ENCODE data around the gene KCNE3. TPM values are rescaled to one million over a fixed set of nuclear protein-coding genes. Genes with fewer than 3 reads are reported as not detected.

KCNE3 gene
- total and polyA plus RNA-seq, 2 of the 13 experiments (the other 11 are each of a cell fraction or from before 2014, with no cell fraction given), result 0.33 to 2.2 TPM

DNA sequence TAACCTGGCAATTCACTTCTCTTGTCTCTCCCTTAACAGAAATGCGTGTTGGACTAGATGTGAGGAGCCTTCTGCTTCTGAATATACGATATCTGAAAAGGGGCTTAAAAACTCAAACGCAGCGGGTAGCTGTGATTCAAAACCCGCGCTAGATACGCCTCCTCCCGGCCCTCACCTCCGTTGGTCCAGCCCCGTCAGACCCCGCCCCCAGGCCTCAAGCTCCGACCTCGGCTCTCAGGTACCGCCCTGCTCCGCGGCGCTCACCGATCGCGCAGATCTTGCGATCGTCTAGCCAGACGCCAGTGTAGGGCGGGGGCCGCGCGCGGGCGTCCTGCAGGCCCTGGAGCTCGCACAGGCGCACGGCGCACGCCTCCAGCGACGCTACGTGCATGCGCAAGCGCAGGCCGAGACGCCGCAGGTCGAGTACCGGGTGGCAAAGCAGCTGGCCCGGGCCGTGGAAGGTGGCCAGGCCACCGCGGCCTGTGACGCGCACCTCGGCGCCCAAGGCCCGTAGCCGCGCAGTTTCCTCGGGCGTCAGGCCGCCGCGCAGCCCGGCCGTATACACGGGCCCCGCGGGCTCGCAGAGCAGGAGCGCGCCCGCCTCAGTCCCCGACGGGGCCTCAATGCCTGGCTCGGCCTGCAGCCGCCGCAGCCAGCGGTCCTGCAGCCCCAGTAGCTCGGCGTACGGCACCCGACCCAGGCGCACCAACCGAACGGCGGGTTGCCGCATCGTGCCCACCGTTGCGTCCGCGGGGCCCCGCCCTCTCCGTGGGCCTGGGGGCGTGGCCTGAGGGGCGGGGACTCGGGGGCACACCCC is 25.8 kb upstream of the KCNE3 start, which contains the start of gene LIPT2 (continued):
- no peak; the same call in 1 of the 2 replicates for TF ChIP-seq ZNF234 (CRISPR knock-in tag; conservative IDR thresholded peaks at IDR 0.05)
- TF ChIP-seq ZKSCAN5 (CRISPR knock-in tag; IDR thresholded peaks at IDR 0.05), result no peak
- TF ChIP-seq ZBTB2 (CRISPR knock-in tag; IDR thresholded peaks at IDR 0.05; ENCODE audit: low read depth), result peak; percentile 56
- 0 out of 2 replicates have a peak, but pooled peaks have one; percentile 15 for TF ChIP-seq KDM3A (CRISPR knock-in tag; IDR thresholded peaks at IDR 0.05; ENCODE audit: low read depth)
- TF ChIP-seq GABPA (IDR thresholded peaks at IDR 0.05; ENCODE audit: low read depth, low read length), result no peak
- no peak for TF ChIP-seq GABPA (CRISPR knock-in tag; IDR thresholded peaks at IDR 0.05; ENCODE audit: low read depth)
- peak; percentile 88 for TF ChIP-seq TOPORS (CRISPR knock-in tag; IDR thresholded peaks at IDR 0.05)
- peak; percentile 51 for TF ChIP-seq RBM39 (IDR thresholded peaks at IDR 0.05; ENCODE audit: low read depth, low read length, poor library complexity, severe bottlenecking)
- TF ChIP-seq SNRNP70 (IDR thresholded peaks at IDR 0.05; ENCODE audit: low read depth, low read length), result no peak
- no peak for TF ChIP-seq IKZF1 (IDR thresholded peaks at IDR 0.05)
- TF ChIP-seq ZNF260 (CRISPR knock-in tag; IDR thresholded peaks at IDR 0.05; ENCODE audit: borderline replicate concordance, low read depth), result no peak
- no peak for TF ChIP-seq ZEB1 (IDR thresholded peaks at IDR 0.05; ENCODE audit: insufficient replicate concordance, low read depth)
- TF ChIP-seq PBX3 (CRISPR knock-in tag; IDR thresholded peaks at IDR 0.05; ENCODE audit: borderline replicate concordance), result no peak
- TF ChIP-seq ZNF18 (CRISPR knock-in tag; IDR thresholded peaks at IDR 0.05; ENCODE audit: insufficient replicate concordance), result peak; percentile 85
- peak; percentile 95 for TF ChIP-seq ZNF891 (CRISPR knock-in tag; IDR thresholded peaks at IDR 0.05)
- no peak for TF ChIP-seq HDAC6 (IDR thresholded peaks at IDR 0.05; ENCODE audit: low read depth, low read length)
- TF ChIP-seq, protein P1, sequence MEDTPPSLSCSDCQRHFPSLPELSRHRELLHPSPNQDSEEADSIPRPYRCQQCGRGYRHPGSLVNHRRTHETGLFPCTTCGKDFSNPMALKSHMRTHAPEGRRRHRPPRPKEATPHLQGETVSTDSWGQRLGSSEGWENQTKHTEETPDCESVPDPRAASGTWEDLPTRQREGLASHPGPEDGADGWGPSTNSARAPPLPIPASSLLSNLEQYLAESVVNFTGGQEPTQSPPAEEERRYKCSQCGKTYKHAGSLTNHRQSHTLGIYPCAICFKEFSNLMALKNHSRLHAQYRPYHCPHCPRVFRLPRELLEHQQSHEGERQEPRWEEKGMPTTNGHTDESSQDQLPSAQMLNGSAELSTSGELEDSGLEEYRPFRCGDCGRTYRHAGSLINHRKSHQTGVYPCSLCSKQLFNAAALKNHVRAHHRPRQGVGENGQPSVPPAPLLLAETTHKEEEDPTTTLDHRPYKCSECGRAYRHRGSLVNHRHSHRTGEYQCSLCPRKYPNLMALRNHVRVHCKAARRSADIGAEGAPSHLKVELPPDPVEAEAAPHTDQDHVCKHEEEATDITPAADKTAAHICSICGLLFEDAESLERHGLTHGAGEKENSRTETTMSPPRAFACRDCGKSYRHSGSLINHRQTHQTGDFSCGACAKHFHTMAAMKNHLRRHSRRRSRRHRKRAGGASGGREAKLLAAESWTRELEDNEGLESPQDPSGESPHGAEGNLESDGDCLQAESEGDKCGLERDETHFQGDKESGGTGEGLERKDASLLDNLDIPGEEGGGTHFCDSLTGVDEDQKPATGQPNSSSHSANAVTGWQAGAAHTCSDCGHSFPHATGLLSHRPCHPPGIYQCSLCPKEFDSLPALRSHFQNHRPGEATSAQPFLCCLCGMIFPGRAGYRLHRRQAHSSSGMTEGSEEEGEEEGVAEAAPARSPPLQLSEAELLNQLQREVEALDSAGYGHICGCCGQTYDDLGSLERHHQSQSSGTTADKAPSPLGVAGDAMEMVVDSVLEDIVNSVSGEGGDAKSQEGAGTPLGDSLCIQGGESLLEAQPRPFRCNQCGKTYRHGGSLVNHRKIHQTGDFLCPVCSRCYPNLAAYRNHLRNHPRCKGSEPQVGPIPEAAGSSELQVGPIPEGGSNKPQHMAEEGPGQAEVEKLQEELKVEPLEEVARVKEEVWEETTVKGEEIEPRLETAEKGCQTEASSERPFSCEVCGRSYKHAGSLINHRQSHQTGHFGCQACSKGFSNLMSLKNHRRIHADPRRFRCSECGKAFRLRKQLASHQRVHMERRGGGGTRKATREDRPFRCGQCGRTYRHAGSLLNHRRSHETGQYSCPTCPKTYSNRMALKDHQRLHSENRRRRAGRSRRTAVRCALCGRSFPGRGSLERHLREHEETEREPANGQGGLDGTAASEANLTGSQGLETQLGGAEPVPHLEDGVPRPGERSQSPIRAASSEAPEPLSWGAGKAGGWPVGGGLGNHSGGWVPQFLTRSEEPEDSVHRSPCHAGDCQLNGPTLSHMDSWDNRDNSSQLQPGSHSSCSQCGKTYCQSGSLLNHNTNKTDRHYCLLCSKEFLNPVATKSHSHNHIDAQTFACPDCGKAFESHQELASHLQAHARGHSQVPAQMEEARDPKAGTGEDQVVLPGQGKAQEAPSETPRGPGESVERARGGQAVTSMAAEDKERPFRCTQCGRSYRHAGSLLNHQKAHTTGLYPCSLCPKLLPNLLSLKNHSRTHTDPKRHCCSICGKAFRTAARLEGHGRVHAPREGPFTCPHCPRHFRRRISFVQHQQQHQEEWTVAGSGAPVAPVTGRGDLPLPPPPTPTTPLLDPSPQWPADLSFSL (CRISPR knock-in tag; IDR thresholded peaks at IDR 0.05), result no peak

Measured in HepG2 (cell line).